Endothelial cell of umbilical vein (primary cell): ENCODE results near the gene FAM228B. TPM values are rescaled to one million over a fixed set of nuclear protein-coding genes. Genes with fewer than 3 reads are reported as not detected.

Source experiments
- Bru-seq: library from RNA; stranded (reverse); fragments of 400-500 nt; gene quantifications from one replicate; lab custom pipeline; 2021; lab: Mats Ljungman, UMichigan
- BruChase-seq, 2 experiments: library from RNA; stranded (reverse); fragments of 400-500 nt; gene quantifications; one replicate each; lab custom pipeline; 2021; lab: Mats Ljungman, UMichigan
- BruUV-seq: library from RNA; stranded (reverse); fragments of 400-500 nt; replicated peaks from 2 replicates; lab custom pipeline; 2021; lab: Mats Ljungman, UMichigan
- CTCF ChIA-PET: fragments of 300-600, 350-600 bp; sonication (Branson Sonifier 250); formaldehyde crosslinking; loops from one replicate; lab custom pipeline; 2021; ENCODE audit warnings: antibody characterized with exemption, inconsistent platforms; lab: Charles Lee
- POLR2A ChIA-PET: fragments of 300-600, 350-600 bp; sonication (Branson Sonifier 250); formaldehyde crosslinking; loops from one replicate; lab custom pipeline; 2021; ENCODE audit warnings: antibody characterized with exemption, inconsistent platforms; lab: Charles Lee
- DNase-seq: peaks from one replicate; pipeline ENCODE4 v3.0.0-alpha.2; 2011; ENCODE audit warnings: low read depth, low spot score
- FAIRE-seq: peaks from 2 replicates; lab custom pipeline; 2011; peaks lifted over from hg19 to GRCh38; lab: Jason Lieb, UNC
- H2AFZ ChIP-seq: 2 replicates; pipeline ENCODE4 v1.6.0; 2012; ENCODE audit warnings: low read depth, low read length, control low read depth, inconsistent platforms
- H3K27ac ChIP-seq: 2 replicates; pipeline ENCODE4 v1.5.1; 2011; ENCODE audit warnings: low read depth, mild to moderate bottlenecking, control low read depth, low read length, moderate library complexity; ENCODE audit not compliant: insufficient read depth
- H3K27me3 ChIP-seq, 2 experiments: 2 replicates each; pipeline versions ENCODE4 v1.6.0 to v1.6.1; 2011; ENCODE audit warnings: low read length in 2 of 2, mixed read lengths in 1 of 2; ENCODE audit not compliant: control insufficient read depth in 2 of 2, insufficient read depth in 2 of 2
- H3K36me3 ChIP-seq, 2 experiments: 2 replicates in 1 of 2; 3 replicates in 1 of 2; pipeline ENCODE4 v1.5.1; 2011; ENCODE audit warnings: low read length in 2 of 2, mild to moderate bottlenecking in 1 of 2, moderate library complexity in 1 of 2; ENCODE audit not compliant: control insufficient read depth in 2 of 2, insufficient read depth in 2 of 2; ENCODE audit errors: extremely low read depth in 1 of 2
- H3K4me1 ChIP-seq: 3 replicates; pipeline ENCODE4 v1.5.1; 2011; ENCODE audit warnings: mild to moderate bottlenecking, low read length; ENCODE audit not compliant: control insufficient read depth, insufficient read depth; ENCODE audit errors: extremely low read depth
- H3K4me2 ChIP-seq: 2 replicates; pipeline ENCODE4 v1.6.1; 2011; ENCODE audit warnings: low read length, control low read depth, mixed read lengths; ENCODE audit not compliant: insufficient read depth
- H3K4me3 ChIP-seq, 3 experiments: fragments of 200-600 bp in 1 of 3; sonication (generic), shearing (Covaris generic) in 1 of 3; replicated peaks in 1 of 3; 2 replicates each; pipeline ENCODE4 v1.5.1; 2011 to 2016; ENCODE audit warnings: control low read depth in 3 of 3, low read length in 3 of 3, mild to moderate bottlenecking in 2 of 3, inconsistent platforms in 1 of 3, low read depth in 1 of 3, moderate library complexity in 1 of 3; ENCODE audit not compliant: insufficient read depth in 1 of 3
- H3K79me2 ChIP-seq: 2 replicates; pipeline ENCODE4 v1.6.0; 2012; ENCODE audit warnings: low read length, inconsistent platforms; ENCODE audit not compliant: control insufficient read depth, insufficient read depth
- H3K9ac ChIP-seq: replicated peaks from 2 replicates; pipeline ENCODE3; 2011; ENCODE audit warnings: low read length, control low read depth; ENCODE audit not compliant: insufficient read depth; ENCODE audit errors: extremely low read depth
- H3K9me1 ChIP-seq: replicated peaks from 3 replicates; pipeline ENCODE4 v1.6.0; 2011; ENCODE audit warnings: mild to moderate bottlenecking, low read length; ENCODE audit not compliant: control insufficient read depth, insufficient read depth; ENCODE audit errors: extremely low read depth
- H3K9me3 ChIP-seq: replicated peaks from 2 replicates; pipeline ENCODE4 v1.5.1; 2012; ENCODE audit warnings: low read length, inconsistent platforms; ENCODE audit not compliant: control insufficient read depth, insufficient read depth
- H4K20me1 ChIP-seq: replicated peaks from 2 replicates; pipeline ENCODE3; 2011; ENCODE audit warnings: mild to moderate bottlenecking, low read length; ENCODE audit not compliant: control insufficient read depth, insufficient read depth; ENCODE audit errors: extremely low read depth
- CTCF ChIP-seq, 2 donors: IDR thresholded peaks; 1 replicate in 1 of 2; 2 replicates in 1 of 2; pipeline ENCODE4 v1.5.1; 2011; ENCODE audit warnings: low read length in 2 of 2, mild to moderate bottlenecking in 2 of 2, moderate library complexity in 2 of 2, control low read depth in 1 of 2, inconsistent platforms in 1 of 2, low read depth in 1 of 2; ENCODE audit not compliant: insufficient read depth in 1 of 2; ENCODE audit errors: extremely low read depth in 1 of 2
- EZH2 ChIP-seq: IDR thresholded peaks from 2 replicates; pipeline ENCODE4 v1.6.1; 2012; ENCODE audit warnings: borderline replicate concordance, low read depth, mild to moderate bottlenecking, moderate library complexity, low read length, inconsistent platforms; ENCODE audit not compliant: severe bottlenecking
- GATA2 ChIP-seq: IDR thresholded peaks from 2 replicates; pipeline ENCODE4 v1.7.0; 2011; ENCODE audit warnings: low read depth, mild to moderate bottlenecking, moderate library complexity, mixed read lengths, low read length; ENCODE audit not compliant: insufficient read length, insufficient read depth
- JUN ChIP-seq: IDR thresholded peaks from 2 replicates; pipeline ENCODE4 v1.6.1; 2011; ENCODE audit warnings: borderline replicate concordance, low read depth; ENCODE audit not compliant: insufficient read length, insufficient read depth
- MAX ChIP-seq: IDR thresholded peaks from 2 replicates; pipeline ENCODE4 v1.6.1; 2011; ENCODE audit not compliant: insufficient read depth, insufficient read length
- POLR2A ChIP-seq: IDR thresholded peaks from 2 replicates; pipeline ENCODE4 v1.6.1; 2012; ENCODE audit warnings: low read depth, mild to moderate bottlenecking, control low read depth, low read length
- POLR2AphosphoS5 ChIP-seq: IDR thresholded peaks from 2 replicates; pipeline ENCODE4 v1.6.1; 2012; ENCODE audit warnings: low read depth, mild to moderate bottlenecking, control low read depth, low read length, moderate library complexity; ENCODE audit not compliant: insufficient read depth
- dilution Hi-C: fragments of 300-500 bp; cut with MboI; formaldehyde crosslinking; loops from one replicate; pipeline ENCODE4 v1.15.0; 2019; ENCODE audit warnings: low sequenced_read_pairs; ENCODE audit not compliant: extremely low pct_ligation_motif_present
- intact Hi-C: fragments of 100-400 bp; cut with micrococcal nuclease; formaldehyde crosslinking; loops from one replicate; pipeline ENCODE4 v1.10.0; 2022
- long read RNA-seq: library from polyadenylated mRNA; stranded (forward); transcript quantifications from one replicate; pipeline ENCODE4 v2.0.0, GENCODE V29; 2021
- polyA minus RNA-seq, 3 experiments: library from RNA; depleted of rRNA, polyadenylated mRNA; stranded (reverse); fragments of >200 nt; gene quantifications; 1 replicate in 1 of 3; 2 replicates in 2 of 3; pipeline ENCODE4 v1.2.3, GENCODE V29; 2011
- polyA plus RNA-seq, 4 experiments: library from polyadenylated mRNA; depleted of rRNA in 3 of 4; stranded (reverse) in 3 of 4; unstranded in 1 of 4; fragments of >200 nt; gene quantifications; 2 replicates each; pipeline versions ENCODE4 v1.2.1 to v1.2.3, GENCODE V29; 2011 to 2012; ENCODE audit warnings: missing spikeins in 1 of 4
- total RNA-seq: library from RNA; stranded (reverse); gene quantifications from 2 replicates; pipeline ENCODE4 v1.2.3, GENCODE V29; 2021

FAM228B gene
- total RNA-seq (8.3 and 11.9 TPM in 2 replicates), polyA plus RNA-seq (1.6 and 1.8 TPM in 2 replicates), polyA minus RNA-seq (1.8 and 2.9 TPM in 2 replicates), Bru-seq, nascent RNA (percentile 58 among the genes with signal in this experiment), BruChase-seq, experiment 1, labeled RNA remaining after a 6-hour chase (percentile 48 among the genes with signal in this experiment), BruChase-seq, experiment 2, labeled RNA remaining after a 2-hour chase (percentile 49 among the genes with signal in this experiment)
- 3.4 and 4.4 TPM in 2 replicates for polyA plus RNA-seq (2011; cell fraction: cytosol; rRNA removed)
- polyA plus RNA-seq (2011; cell fraction: nucleus; rRNA removed): 14.0 and 18.5 TPM in 2 replicates
- 7.8 and 12.2 TPM in 2 replicates for polyA plus RNA-seq (2012)
- not detected for polyA minus RNA-seq (2011; cell fraction: cytosol; rRNA and poly(A)+ RNA removed)
- 6.3 and 7.0 TPM in 2 replicates for polyA minus RNA-seq (2011; cell fraction: nucleus; rRNA and poly(A)+ RNA removed)
- long read RNA-seq, partial matches to known transcripts: 1 of 24 reads
- long read RNA-seq, other reads (novel, unspliced or antisense): 22 of 24 reads

DNA sequence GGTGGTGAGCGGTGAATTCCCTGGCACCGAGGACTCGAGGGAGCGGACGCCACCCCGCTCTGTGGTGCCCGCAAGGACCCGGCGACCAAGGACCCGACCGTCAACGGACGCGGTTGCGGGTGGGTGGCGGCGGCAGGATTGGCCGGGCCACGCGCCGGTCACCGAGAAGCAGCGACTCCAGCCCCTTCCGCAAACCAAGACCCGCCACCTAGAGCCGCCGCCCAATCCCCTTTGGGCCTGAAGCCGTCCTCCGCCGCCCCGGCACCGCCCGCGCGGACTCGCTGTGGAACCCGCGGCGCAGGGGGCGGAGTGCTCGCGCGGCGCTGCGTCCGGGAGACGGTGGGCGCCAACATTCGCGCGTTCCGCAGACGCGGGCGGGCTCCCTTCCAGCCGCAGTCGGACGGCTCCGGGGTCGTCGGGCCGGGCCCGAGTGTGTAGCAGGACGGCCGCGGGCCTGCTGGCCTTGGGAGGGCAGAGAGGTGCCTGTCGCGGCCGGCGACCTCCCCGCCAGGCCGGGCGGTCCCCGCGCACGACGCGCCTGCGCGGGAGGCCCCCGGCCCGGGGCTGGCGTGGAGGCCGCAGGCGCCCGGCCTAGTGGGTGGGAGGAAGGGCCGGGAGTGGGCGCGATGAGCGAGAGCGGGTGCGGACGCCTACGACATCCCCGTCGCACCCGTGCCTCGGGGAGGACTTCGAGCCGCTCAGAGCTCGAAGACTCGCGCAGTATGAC is at the start of gene FAM228B, which contains the start of gene PFN4:
Gene FAM228B, plus strand, starts transcription at position 275 of the 727 bp plus-strand sequence. CDS start 893 bp downstream, outside the sequence.
Gene PFN4, minus strand, starts transcription at position 140 of the 727 bp plus-strand sequence. CDS start 799 bp downstream, outside the sequence.
- BruUV-seq: no TSS peak
- CTCF ChIA-PET: interaction anchor here (1.0 to 5.0 kb wide), 6 partner anchors 11 to 196 kb away, joined by 3 to 43 read pairs (median 4); partner anchors contain the start of genes ATAD2B, TP53I3 and WDCP

DNA sequence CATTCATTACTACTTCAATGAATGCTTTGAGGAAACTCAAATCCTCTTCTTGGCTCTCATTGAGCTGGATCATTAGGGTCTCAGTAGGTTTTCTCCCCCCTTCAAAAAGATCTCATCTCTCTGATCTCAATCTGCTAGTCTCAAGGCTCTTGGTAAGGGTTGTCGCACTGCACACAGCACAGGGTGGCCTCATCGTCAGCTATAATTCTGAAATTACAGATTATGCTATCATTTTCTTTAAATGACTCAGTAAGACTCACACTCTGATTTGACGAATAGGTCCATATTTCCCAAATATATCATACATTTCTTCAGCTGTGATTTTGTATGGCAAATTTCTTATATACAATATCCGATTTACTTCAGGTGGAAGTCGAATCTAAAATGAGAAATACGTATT is 49.5 kb upstream of the FAM228B start:
- FAIRE-seq (no peak), DNase-seq (no peak)
- ChIA-PET POLR2A (no interaction called here), CTCF (interaction anchor here (1.7 to 2.2 kb wide), 2 partner anchors 10 to 147 kb away, joined by 6 to 9 read pairs; partner anchors contain the start of genes ATAD2B and TP53I3)
- Histone ChIP-seq H4K20me1 (no peaks in the 10 kb centered on the region), H3K9me3 (no peaks in the 10 kb centered on the region), H3K79me2 (peaks cover 37% of the 10 kb centered on the region), H3K27me3 (no peaks in the 10 kb centered on the region), H3K4me3 (no peak overlapping the region), H3K27ac (no peak overlapping the region), H3K4me2 (no peak overlapping the region), H2AFZ (no peak overlapping the region), H3K4me1 (peaks cover 12% of the 10 kb centered on the region), H3K36me3 (peaks cover 3 to 6% of the 10 kb centered on the region in 2 experiments), H3K9me1 (no peaks in the 10 kb centered on the region), H3K9ac (no peak overlapping the region)
- dilution Hi-C loops: no loop called here
- TF ChIP-seq CTCF (IDR thresholded peaks at IDR 0.05; ENCODE audit: extremely low read depth in 1 of 2, insufficient read depth in 1 of 2, low read depth in 1 of 2, low read length in 2 of 2) (no peak), EZH2 (no peak), GATA2 (no peak), POLR2A (no peak), MAX (no peak), JUN (no peak), POLR2AphosphoS5 (no peak)
- intact Hi-C loops: no loop called here
- no TSS peak for BruUV-seq

More for the DNA sequence above, at the start of gene FAM228B, which contains the start of gene PFN4:
- peak within 1 kb of the TSS; percentile 90 for H3K4me2 ChIP-seq
- TF ChIP-seq POLR2A (peak; percentile 84), EZH2 (no peak), POLR2AphosphoS5 (peak; percentile 86), GATA2 (no peak)
- intact Hi-C loops: loop anchor here (1.0 kb wide), 1 partner anchor 39 kb away; the partner anchor contains the start of gene TP53I3
- POLR2A ChIA-PET: no interaction called here
- H4K20me1 ChIP-seq: no peaks in the 10 kb centered on the region
- H3K4me1 ChIP-seq: peaks cover 22% of the 10 kb centered on the region
- DNase-seq: peak; percentile 85
- H3K4me3 ChIP-seq: peak within 1 kb of the TSS; percentile 51 to 94 (median 73)
- FAIRE-seq: peak; percentile 84
- H3K27me3 ChIP-seq: no peaks in the 10 kb centered on the region
- H3K9me1 ChIP-seq: no peaks in the 10 kb centered on the region
- no peaks in the 10 kb centered on the region for H3K9me3 ChIP-seq
- H2AFZ ChIP-seq: peak within 1 kb of the TSS; percentile 79
- dilution Hi-C loops: no loop called here
- H3K36me3 ChIP-seq: no peaks in the 10 kb centered on the region
- H3K9ac ChIP-seq: peak within 1 kb of the TSS; percentile 84
- H3K79me2 ChIP-seq: peaks cover 2% of the 10 kb centered on the region
- peak within 1 kb of the TSS; percentile 77 for H3K27ac ChIP-seq
